GM18870 (cell line): Measurements from ENCODE around the gene CDH4.

Experiments used
- ATAC-seq: cut with Tn5 transposase; IDR thresholded peaks from one replicate; pipeline ENCODE4 v1.9.1; 2021; ENCODE audit warnings: moderate library complexity; ENCODE audit not compliant: unreplicated experiment

Gene CDH4

DNA sequence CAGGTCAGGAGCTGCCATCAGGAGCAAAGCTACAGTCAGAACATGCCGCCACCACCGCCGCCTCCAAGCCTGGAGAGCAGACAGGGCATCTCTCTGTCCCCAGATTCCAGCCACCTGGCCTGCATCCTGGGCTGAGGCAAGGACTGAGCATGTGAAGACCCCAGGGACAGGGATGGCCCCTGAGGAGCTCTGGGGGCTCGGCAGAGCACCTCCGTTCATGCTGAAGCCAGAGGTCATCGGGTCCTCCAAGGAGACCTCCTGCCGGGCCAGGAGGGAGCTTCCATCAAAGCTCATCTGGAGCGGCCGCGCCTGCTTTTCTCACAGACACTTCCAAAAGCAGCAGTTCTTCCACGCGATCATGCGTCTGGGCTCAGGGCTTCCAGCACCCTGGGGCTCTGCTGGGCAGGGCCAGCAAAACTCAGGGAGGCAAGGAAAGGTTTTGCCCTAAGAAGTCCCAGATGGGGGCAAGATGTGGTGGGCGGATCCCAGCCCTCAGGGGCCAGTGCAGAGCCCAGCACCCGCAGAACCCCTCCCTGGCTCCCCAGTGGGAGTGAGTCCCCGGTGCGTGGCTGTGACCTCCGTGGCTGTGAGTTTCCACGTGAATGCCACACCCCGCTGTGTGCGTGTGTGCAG lies 675.2 kb downstream of the CDH4 start:
- no peak for ATAC-seq

DNA sequence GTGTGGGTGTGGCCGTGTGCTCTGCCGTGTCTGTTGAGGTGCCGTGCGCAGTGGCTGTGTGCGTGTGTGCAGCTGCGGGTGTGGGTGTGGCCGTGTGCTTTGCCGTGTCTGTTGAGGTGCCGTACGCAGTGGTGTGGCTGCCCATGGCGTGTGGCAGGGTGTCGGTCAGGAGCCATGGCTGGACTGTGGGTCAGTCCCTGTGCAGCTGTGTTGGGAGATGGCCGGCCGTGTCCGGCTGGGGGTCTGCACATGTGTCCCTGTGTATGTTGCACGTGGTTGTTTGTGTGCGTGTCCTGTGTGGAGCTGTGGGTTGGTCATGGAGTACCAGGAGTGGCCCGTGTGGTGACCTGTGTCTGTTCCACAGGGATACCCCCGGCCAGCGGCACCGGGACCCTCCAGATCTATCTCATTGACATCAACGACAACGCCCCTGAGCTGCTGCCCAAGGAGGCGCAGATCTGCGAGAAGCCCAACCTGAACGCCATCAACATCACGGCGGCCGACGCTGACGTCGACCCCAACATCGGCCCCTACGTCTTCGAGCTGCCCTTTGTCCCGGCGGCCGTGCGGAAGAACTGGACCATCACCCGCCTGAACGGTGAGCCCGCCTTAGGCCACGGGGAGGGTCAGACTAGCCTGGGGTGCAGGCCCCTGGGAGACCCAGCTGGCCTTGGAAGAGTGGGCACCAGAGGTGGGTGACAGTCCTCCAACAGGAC lies 675.9 kb downstream of the CDH4 start:
- ATAC-seq = no peak

DNA sequence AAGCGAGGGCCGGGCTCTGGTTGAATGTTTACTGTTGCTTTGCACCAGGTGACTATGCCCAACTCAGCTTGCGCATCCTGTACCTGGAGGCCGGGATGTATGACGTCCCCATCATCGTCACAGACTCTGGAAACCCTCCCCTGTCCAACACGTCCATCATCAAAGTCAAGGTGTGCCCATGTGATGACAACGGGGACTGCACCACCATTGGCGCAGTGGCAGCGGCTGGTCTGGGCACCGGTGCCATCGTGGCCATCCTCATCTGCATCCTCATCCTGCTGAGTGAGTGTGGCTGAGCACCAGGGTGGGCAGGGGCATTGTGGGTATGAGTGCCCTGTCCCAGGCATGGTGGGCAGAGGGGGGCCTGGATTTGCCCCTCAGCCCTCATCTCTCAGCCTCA lies 677.5 kb downstream of the CDH4 start:
- no peak for ATAC-seq

GRCh38 chr20:61929971-61930666 lies 678.1 kb downstream of the CDH4 start:
- no peak for ATAC-seq

DNA sequence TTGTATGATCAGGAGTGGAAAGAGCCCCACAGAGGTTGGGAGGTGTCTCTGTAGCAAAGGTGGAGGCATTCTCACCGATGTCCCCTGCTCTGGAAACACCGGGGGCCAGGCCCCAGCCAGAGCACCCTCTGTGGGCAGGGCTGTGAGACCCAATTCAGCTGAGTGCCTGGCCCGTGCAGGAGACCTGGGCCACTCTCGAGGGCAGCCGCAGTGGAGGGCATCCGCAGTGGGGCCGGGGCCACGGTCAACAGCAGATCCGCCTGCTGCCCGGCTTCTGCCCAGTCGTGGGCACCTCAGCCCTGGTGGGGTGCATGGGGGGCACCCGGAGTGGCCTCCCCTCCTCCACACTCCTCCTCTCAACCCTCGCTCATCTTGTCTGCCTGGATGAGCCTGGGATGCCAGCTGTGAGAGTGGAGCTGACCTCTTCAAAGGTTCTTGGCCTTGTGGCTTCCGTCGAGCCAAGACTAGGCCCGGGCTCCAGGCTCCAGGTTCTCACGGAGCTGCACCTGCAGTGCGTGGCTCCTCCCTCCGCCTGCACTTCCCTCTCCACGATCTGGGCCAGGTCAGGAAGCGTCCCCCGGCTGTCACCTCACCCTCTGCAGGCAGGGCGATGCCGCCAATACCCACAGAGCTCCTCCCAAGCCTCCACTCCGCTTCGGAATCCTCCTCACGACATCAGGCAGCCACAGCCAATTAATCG lies 678.9 kb downstream of the CDH4 start:
- ATAC-seq = no peak

- no peak for ATAC-seq
Observed at GRCh38 chr20:61931476-61932198, 679.6 kb downstream of the CDH4 start.

DNA sequence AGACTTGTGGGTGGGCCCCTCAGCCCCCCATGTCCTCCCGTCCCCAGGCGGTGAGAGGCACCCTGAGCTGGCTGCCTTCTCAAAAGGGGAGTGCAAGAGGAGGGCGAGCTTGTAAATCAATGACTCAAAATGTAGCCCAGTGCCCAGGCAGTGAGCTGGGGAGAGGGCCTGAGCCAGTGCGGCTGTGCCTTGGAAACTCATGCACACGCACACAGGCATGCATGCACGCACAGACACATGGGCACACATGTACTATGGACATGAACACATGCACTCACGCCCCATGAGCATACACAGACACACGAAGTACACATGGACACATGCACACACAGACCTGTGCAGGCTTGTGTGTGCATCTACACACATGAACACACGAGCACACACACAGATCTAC lies 680.1 kb downstream of the CDH4 start:
- no peak for ATAC-seq

GRCh38 chr20:61932711-61933480 lies 680.8 kb downstream of the CDH4 start:
- ATAC-seq = no peak

- no peak for ATAC-seq
Observed at GRCh38 chr20:61933481-61933950, 681.5 kb downstream of the CDH4 start.

DNA sequence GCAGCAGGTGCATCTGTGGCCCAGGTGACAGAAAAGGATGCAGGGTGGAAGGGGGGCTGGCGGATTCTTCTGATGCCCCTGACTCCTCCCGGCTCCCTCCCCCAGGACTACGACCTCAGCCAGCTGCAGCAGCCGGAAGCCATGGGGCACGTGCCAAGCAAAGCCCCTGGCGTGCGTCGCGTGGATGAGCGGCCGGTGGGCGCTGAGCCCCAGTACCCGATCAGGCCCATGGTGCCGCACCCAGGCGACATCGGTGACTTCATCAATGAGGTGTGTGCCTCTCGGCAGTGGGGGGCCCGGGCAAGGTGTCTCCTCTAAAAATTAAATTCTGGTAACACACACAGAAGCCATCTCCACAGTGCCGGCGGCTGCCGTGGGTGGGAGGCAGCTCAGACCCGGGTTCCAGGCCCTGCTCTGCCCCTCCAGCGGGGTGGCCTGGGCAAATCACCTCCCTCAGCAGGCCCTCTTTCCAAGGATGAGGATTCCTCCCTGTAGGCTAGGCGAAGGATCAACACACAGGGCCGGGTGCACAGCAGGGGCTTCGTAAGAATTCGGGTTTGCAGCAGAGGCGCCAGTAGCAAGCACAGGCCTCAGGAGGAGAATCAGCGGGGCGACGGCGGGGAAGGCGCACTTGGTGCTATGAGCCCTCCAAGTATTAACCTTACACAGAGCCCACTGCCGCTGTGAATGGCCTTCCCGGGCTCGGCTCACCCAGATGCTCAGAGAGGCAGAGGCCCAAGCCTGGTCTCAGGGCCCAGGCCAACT lies 682.1 kb downstream of the CDH4 start:
- no peak for ATAC-seq

DNA sequence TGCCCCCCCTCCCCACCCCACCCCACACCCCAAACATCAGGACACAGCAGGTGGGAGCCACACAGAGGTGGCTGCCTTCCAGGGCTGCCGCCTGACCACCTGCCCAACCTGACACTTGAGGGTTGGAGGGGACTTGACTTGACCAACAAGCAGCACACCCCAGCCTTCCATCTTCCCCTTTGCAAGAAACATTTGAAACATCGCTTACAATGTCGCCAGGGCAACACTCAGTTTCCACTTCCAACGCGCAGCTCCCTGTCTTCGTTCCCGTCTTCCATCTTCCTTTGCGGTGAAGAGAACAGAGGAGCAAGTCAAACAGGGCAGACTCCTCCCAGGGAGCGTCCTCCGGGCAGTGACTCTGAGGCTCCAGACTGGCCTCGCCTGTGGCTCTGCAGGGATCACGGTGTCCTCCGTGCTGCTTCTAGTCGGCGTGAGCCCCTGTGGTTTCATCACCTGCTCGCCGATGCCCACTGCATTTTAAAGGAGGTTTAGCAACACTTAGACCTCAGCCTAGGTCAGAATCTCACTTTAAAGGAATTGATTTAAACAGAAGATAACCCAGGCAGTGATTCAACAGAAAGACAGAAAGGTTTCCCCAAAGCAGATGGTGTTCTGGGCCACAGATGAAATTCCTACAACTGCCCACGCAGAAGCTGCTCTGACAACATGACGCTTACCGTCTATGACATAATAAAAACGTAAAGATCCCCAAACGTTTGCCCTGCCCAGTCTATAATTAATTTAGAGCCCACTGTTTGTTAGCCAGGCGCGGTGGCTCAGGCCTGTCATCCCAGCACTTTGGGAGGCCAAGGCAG lies 682.9 kb downstream of the CDH4 start:
- no peak for ATAC-seq

- ATAC-seq = no peak
Observed at GRCh38 chr20:61935926-61936700, 684.1 kb downstream of the CDH4 start.

- ATAC-seq = no peak
Observed at GRCh38 chr20:61936701-61937131, 684.7 kb downstream of the CDH4 start.

DNA sequence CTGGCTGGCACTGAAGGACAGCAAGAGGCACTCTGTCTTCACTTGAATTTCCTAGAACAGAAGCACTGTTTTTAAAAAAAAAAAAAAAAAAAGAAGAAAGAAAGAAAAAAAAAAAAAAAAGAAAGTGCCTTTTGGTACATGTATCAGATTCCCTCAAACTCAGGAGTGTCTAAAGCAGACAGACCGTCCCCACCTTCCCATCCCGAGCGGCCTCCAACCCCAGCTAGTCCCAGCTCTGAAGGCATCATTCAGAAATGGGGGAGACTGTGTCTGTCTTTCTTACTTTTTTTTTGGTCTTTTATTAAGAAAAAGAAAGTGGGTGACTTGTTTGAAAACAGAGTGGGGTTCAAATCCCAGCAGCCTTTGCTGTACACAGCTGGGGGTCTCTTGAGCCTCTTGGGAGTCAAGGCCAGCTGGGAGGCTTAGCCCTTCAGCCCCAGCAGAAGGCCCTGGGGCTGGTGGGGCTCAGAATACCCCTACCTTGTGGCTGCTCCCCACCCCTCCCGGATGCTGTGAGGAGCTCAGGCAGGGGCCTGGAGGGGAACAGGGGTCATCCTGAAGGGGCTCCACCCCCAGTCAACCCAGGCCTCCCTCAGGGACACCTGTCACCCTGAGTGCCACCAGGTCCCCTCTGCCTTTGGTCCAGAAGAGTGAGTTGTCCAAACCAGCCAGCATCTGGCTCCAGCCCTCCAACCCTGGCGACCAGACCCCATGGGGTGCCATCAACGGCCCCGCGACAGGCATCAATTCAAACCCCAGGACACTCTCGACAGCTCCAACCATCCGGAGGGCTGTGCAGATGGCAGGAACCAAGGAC lies 685.3 kb downstream of the CDH4 start:
- ATAC-seq = no peak

DNA sequence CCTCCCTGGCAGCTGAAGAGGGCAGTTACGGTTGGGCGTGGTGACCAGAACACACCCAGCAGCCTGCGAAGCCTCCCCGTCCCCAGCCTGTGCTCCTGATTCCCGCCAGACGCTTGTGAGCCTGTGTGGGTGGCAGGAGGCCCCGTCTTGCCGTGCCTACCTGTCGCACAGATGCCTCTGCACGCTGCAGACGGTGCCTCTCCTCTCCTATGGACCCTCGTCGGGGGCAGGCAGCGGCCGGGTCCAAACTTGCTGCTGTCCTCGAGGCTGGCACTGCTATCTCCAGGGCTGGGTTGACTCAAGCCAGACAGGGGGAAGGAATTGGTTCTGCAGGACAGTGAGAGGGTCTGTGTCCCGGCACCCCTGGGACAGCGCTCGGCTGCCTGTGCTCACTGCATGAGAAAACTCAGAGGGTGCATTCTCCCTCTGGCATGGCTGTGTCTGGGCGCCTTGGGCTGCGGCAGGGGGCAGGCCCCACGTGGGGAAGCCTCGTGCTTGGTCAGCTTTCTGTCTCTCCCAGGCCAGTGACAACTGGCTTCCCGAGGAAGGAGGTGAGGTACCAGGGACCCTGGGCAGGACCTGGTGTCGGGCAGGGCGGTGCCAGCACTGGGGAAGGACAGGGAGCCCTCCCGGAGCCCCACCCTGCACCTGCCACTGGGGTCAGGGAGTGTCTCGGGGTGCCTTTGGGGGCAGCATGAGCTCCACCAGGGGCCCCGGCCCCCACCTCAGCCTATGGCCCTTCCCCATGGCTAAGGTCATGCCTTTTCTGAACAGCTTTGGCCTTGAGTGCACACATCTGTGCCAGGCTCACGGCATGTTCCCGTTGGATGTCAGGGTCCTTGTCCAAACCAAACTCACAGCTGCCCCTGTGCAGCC lies 686.1 kb downstream of the CDH4 start:
- no peak for ATAC-seq
